Endodermal cell (in vitro differentiated cells): ENCODE results near the gene TPGS1. TPM values are rescaled to one million over a fixed set of nuclear protein-coding genes. Genes with fewer than 3 reads are reported as not detected.

ENCODE experiments used
- DNase-seq: peaks from one replicate; pipeline ENCODE4 v3.0.0-alpha.2; 2017
- H3K27ac ChIP-seq: 2 replicates; pipeline ENCODE4 v1.5.1; 2013; ENCODE audit warnings: mild to moderate bottlenecking, low read depth, low read length, moderate library complexity
- H3K27me3 ChIP-seq: 2 replicates; pipeline ENCODE4 v1.6.1; 2013; ENCODE audit warnings: mild to moderate bottlenecking, low read length, moderate library complexity; ENCODE audit not compliant: insufficient read depth, control insufficient read depth, poor library complexity, severe bottlenecking
- H3K36me3 ChIP-seq: 2 replicates; pipeline ENCODE4 v1.7.0; 2013; ENCODE audit warnings: mild to moderate bottlenecking, low read length, moderate library complexity; ENCODE audit not compliant: control insufficient read depth, insufficient read depth
- H3K4me1 ChIP-seq: one replicate; pipeline ENCODE4 v1.7.0; 2013; ENCODE audit warnings: low read length; ENCODE audit not compliant: control insufficient read depth, insufficient read depth
- H3K4me3 ChIP-seq: 2 replicates; pipeline ENCODE4 v1.5.1; 2013; ENCODE audit warnings: mild to moderate bottlenecking, low read length, moderate library complexity
- H3K9ac ChIP-seq: 2 replicates; pipeline ENCODE4 v1.6.1; 2013; ENCODE audit warnings: mild to moderate bottlenecking, low read length, moderate library complexity; ENCODE audit not compliant: poor library complexity, severe bottlenecking; ENCODE audit errors: extremely low read depth
- H3K9me3 ChIP-seq: 2 replicates; pipeline ENCODE4 v1.6.1; 2013; ENCODE audit warnings: mild to moderate bottlenecking, low read length, moderate library complexity; ENCODE audit not compliant: control insufficient read depth
- H3K27ac Mint-ChIP-seq: 2 replicates; pipeline ENCODE4 v1.8.0; 2020; ENCODE audit warnings: mixed read lengths
- H3K27me3 Mint-ChIP-seq: 2 replicates; pipeline ENCODE4 v1.8.0; 2021; ENCODE audit warnings: mild to moderate bottlenecking, mixed read lengths; ENCODE audit not compliant: insufficient read depth
- H3K36me3 Mint-ChIP-seq: 2 replicates; pipeline ENCODE4 v1.8.0; 2020; ENCODE audit warnings: low read depth, mixed read lengths
- H3K4me1 Mint-ChIP-seq: 2 replicates; pipeline ENCODE4 v1.8.0; 2020; ENCODE audit warnings: mixed read lengths
- H3K4me3 Mint-ChIP-seq: 2 replicates; pipeline ENCODE4 v1.8.0; 2020; ENCODE audit warnings: mild to moderate bottlenecking, moderate library complexity, mixed read lengths
- H3K9me3 Mint-ChIP-seq: 2 replicates; pipeline ENCODE4 v1.8.0; 2020; ENCODE audit warnings: mild to moderate bottlenecking, mixed read lengths
- WGBS, 2 experiments: methylation state at CpG; one replicate each; pipeline versions ENCODE4 v1.1.5 to v1.1.7; 2013; ENCODE audit warnings: missing lambda C conversion rate in 2 of 2, mixed read lengths in 1 of 2; ENCODE audit not compliant: insufficient coverage in 1 of 2, insufficient read length in 1 of 2; 5-methylcytosine and 5-hydroxymethylcytosine counted together
- total RNA-seq, 2 donors: library from RNA; stranded (reverse); fragmentation: NEBNext Ultra II Directional in 1 of 2; extraction: Animal tissue kit (Norgen Biotek cat#: 25700) in 1 of 2; gene quantifications; 2 replicates in 1 of 2; 3 replicates in 1 of 2; pipeline ENCODE4 v1.2.1, GENCODE V29; 2021
- TF ChIP-seq, protein P1 (sequence below): fragments of 200-600 bp; sonication (generic); conservative IDR thresholded peaks from 2 replicates; pipeline ENCODE4 v1.5.0; 2021; ENCODE audit warnings: antibody characterized with exemption, mild to moderate bottlenecking

The TPGS1 gene
- total RNA-seq, 2 donors from 2014 or later, result 11.7 to 13.0 TPM

GRCh38 chr19:533364-534058 is 26.2 kb downstream of the TPGS1 start:
- no peaks in the 10 kb centered on the region for H3K9me3 Mint-ChIP-seq
- 80 to 83% methylated on average over 18 to 25 of the region's 25 CpGs for WGBS, 2 experiments
- H3K27ac ChIP-seq, result peak overlapping the region; percentile 79

DNA sequence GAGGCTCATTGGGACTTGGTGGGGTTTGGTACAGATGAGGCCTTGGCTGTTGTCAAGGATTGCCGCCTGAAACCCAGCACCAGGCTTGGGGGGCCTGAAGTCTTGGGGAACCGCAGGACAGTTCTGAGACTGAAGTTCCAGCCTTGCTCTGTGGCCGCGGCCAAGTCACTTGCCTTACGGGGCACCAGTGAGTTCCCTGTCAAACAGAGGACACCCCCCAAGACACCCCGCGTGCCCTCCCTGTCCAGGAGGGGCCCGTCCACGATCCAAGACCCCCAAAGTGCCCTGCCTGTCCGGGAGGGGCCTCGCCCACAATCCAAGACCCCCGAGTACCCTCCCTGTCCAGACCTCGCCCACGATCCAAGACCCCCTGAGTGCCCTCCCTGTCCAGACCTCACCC is 26.8 kb downstream of the TPGS1 start:
- H3K27ac Mint-ChIP-seq, result no peak overlapping the region
- WGBS, 2 experiments, result 91 to 95% methylated on average over 13 to 14 of the region's 14 CpGs
- no peak overlapping the region for H3K27ac ChIP-seq

More at GRCh38 chr19:533364-534058, 26.2 kb downstream of the TPGS1 start:
- TF ChIP-seq, protein P1, sequence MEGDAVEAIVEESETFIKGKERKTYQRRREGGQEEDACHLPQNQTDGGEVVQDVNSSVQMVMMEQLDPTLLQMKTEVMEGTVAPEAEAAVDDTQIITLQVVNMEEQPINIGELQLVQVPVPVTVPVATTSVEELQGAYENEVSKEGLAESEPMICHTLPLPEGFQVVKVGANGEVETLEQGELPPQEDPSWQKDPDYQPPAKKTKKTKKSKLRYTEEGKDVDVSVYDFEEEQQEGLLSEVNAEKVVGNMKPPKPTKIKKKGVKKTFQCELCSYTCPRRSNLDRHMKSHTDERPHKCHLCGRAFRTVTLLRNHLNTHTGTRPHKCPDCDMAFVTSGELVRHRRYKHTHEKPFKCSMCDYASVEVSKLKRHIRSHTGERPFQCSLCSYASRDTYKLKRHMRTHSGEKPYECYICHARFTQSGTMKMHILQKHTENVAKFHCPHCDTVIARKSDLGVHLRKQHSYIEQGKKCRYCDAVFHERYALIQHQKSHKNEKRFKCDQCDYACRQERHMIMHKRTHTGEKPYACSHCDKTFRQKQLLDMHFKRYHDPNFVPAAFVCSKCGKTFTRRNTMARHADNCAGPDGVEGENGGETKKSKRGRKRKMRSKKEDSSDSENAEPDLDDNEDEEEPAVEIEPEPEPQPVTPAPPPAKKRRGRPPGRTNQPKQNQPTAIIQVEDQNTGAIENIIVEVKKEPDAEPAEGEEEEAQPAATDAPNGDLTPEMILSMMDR, result no peak
- Histone ChIP-seq H3K9ac (peak overlapping the region; percentile 79), H3K36me3 (peaks cover 27% of the 10 kb centered on the region), H3K9me3 (no peaks in the 10 kb centered on the region), H3K27me3 (no peaks in the 10 kb centered on the region), H3K4me3 (peak overlapping the region; percentile 93), H3K4me1 (peaks cover 6% of the 10 kb centered on the region)
- H3K4me3 Mint-ChIP-seq, result peak overlapping the region; percentile 83
- no peak for DNase-seq
- no peak overlapping the region for H3K27ac Mint-ChIP-seq
- peaks cover 2% of the 10 kb centered on the region for H3K4me1 Mint-ChIP-seq
- H3K36me3 Mint-ChIP-seq, result peaks cover 12% of the 10 kb centered on the region
- no peaks in the 10 kb centered on the region for H3K27me3 Mint-ChIP-seq

DNA sequence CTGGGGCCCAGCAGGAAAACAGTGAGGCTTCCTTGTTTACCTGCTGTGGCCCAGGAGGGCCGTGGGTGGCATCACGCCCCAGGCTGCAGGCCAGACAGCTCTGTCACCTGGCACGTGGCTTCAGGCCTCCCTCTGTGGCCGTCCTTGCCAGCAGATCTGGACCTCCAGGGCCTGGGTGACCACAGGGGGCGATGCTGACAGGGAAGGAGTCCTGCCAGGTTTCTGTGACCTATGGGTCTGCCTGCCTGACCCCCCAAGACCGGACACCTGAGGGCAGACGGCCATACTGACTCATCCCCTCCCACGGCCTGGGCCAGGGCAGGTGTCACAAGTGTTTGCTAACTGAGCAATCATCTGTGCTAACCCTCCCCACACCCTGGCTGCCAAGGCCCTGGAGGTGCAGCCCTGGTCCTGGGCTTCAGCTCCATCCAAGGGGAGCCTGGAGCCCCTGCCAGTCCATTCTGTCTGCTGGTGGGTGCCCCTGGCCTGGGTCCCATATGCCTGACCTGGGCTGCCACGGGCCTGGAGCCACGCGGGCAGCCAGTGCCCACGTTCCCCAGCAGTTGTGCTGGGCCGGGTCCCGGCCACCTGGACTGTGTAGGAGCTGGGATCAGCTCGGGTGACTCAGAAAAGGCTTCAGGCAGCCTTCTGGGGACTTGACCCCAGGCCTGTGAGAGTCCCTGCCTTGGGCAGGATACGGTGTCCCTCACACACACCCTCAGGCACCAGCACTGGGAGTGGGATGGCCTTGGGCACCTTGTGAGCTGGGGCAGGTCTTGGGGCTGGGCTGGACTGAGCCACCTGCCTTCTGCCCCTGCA is 27.9 kb downstream of the TPGS1 start:
- Mint-ChIP-seq H3K4me3 (no peak overlapping the region), H3K4me1 (peaks cover 2% of the 10 kb centered on the region), H3K9me3 (no peaks in the 10 kb centered on the region), H3K27me3 (no peaks in the 10 kb centered on the region), H3K27ac (no peak overlapping the region), H3K36me3 (peaks cover 17% of the 10 kb centered on the region)
- TF ChIP-seq, protein P1, result no peak
- Histone ChIP-seq H3K27me3 (no peaks in the 10 kb centered on the region), H3K9ac (no peak overlapping the region), H3K4me3 (no peak overlapping the region), H3K27ac (no peak overlapping the region), H3K4me1 (peaks cover 6% of the 10 kb centered on the region), H3K36me3 (peaks cover 29% of the 10 kb centered on the region), H3K9me3 (no peaks in the 10 kb centered on the region)
- no peak for DNase-seq
- WGBS, 2 experiments, result 86 to 87% methylated on average over 11 to 16 of the region's 16 CpGs

More for the DNA sequence above, 26.8 kb downstream of the TPGS1 start:
- Mint-ChIP-seq H3K9me3 (no peaks in the 10 kb centered on the region), H3K36me3 (peaks cover 17% of the 10 kb centered on the region), H3K4me1 (peaks cover 2% of the 10 kb centered on the region), H3K4me3 (peak overlapping the region; percentile 83), H3K27me3 (no peaks in the 10 kb centered on the region)
- TF ChIP-seq, protein P1, result no peak
- Histone ChIP-seq H3K4me3 (peak overlapping the region; percentile 93), H3K4me1 (peaks cover 6% of the 10 kb centered on the region), H3K27me3 (no peaks in the 10 kb centered on the region), H3K36me3 (peaks cover 29% of the 10 kb centered on the region), H3K9me3 (no peaks in the 10 kb centered on the region), H3K9ac (peak overlapping the region; percentile 79)
- no peak for DNase-seq
